HG02610 (cell line): ENCODE results near the gene URB1.
A peak's percentile ranks its signal among the peaks of the same experiment; 100 is the strongest.
"Not testable (repeated sequence)": the region's sequence is repeated elsewhere in the genome, so short reads cannot be mapped to it uniquely, and the experiment has no call there.

ENCODE experiments used
- ATAC-seq: cut with Tn5 transposase; IDR thresholded peaks from one replicate; pipeline ENCODE4 v1.9.1; 2021; ENCODE audit warnings: mild to moderate bottlenecking, moderate library complexity; ENCODE audit not compliant: unreplicated experiment

URB1 gene

GRCh38 chr21:32298148-32298559, 94.7 kb downstream of the URB1 start:
- no peak for ATAC-seq

DNA sequence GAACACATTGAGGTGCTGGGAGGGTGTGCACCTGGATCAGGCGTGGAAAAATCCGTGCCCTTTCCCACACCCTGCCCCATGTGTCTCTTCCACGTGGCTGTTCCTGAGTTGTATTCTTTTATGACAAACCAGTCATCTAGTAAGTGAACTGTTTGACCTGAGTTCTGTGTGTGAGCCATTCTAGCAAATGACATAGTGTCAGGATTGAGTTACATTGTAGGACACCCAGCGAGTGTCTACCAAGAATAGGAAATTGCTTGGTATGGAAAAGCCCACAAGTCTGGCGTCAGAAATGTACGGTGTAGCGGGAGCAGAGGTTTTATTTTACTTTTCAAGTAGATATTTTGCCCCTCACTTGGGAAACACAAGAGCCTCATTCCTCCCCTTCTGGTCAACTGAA, 95.4 kb downstream of the URB1 start:
- no peak for ATAC-seq

DNA sequence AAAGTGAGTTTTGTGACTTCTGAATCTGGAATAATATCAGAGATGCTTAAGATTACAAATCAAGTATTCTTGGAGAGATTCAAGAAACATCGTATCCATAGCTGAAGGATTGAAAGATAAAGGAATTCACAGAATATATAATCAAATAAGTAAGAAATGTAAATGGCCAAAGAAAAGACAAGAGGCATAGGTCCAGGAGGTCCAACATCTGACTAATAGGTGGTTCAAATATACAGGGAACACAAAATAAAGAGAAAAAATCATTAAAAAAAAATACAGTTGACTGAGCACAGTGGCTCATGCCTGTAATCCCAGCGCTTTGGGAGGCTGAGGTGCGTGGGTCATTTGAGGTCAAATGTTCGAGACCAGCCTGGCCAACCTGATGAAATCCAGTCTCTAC, 107.3 kb downstream of the URB1 start:
- no peak for ATAC-seq

- no peak for ATAC-seq
Measured at GRCh38 chr21:32282992-32283391, 109.8 kb downstream of the URB1 start.

GRCh38 chr21:32281531-32281930, 111.3 kb downstream of the URB1 start:
- no peak for ATAC-seq

- no peak for ATAC-seq
Measured at GRCh38 chr21:32279377-32279680, 113.5 kb downstream of the URB1 start.

DNA sequence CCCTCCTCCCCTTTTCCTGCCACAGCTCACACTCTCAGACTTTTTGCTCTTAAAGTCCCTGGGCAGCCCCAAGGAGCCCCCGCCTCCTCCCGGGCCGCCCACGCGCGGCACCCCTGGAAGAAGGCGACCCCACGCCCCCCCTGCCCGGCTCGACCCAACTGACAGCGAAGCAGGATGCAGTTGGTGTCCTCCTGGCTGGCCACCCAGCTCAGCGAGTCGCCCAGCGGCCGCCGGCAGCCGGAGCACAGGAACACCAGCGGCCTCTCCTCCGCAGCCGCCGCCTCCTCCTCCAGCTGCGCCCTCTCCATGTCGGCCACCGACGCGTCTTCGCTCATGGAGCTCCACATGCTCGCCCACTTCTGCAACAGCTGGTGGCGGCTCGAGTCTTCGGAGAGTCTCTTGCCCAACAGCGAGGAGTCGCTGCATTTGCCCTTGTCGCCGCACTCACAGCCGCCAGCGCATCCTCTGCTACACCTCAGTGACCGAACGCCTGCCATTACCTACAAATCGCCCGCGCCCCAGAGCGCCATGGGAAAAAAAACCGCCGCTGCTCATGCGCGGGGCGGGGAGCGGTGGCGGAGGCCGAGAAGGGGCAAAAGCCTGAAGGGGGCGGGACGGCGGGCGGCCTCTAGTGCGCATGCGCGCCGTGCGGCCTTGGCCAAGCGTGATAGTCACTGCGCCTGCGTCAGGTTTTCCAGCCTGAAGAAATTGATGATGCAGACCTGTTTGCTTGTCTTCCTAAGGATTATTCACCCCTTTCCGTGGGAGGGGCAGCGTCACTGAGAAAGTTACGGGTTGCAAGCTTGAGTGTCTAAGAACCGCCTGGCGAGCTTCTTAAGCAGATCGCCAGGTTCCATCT, 114.1 kb downstream of the URB1 start, which contains the start of gene MIS18A:
TSS of gene MIS18A (minus strand) at position 532 of the 859 bp plus-strand sequence. CDS start at position 497, 35 bp downstream.
- peak; percentile 93 for ATAC-seq

DNA sequence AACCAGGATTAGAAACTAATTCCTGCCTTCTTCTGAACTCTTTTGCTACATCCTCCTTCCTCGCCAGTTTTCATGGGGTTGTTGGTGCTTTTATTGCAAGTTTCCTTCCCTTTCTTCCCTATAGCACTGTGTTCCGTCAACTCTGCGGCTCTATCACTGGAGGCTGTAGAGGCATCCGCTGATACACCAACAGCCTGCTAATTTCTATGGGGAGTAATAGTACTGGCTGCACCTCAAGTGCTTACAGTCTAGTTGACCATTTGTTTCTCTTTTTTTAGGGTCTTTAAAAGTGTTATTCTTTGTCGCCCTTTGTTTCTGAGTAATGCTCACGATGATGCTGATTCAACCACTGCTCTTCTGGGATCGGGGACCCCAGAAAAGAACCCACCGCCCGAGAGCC, 114.7 kb downstream of the URB1 start:
- ATAC-seq = no peak

- no peak for ATAC-seq
Measured at GRCh38 chr21:32276671-32277070, 116.1 kb downstream of the URB1 start.

GRCh38 chr21:32270748-32271147, 122.1 kb downstream of the URB1 start:
- no peak for ATAC-seq

- not testable (repeated sequence) for ATAC-seq
Measured at GRCh38 chr21:32265321-32265720, 127.5 kb downstream of the URB1 start.

GRCh38 chr21:32261929-32262328, 130.9 kb downstream of the URB1 start:
- no peak for ATAC-seq
